Measurements from ENCODE around the gene CRTAC1.

- TF ChIP-seq CTCF (IDR thresholded peaks at IDR 0.05) (no peak), POLR2A (IDR thresholded peaks at IDR 0.05) (no peak), POLR2AphosphoS5 (IDR thresholded peaks at IDR 0.05) (no peak)
These were observed 114.9 kb downstream of the CRTAC1 start for GRCh38 chr10:97915346-97916131.

Data from transverse colon (tissue), 4 donors.